ENCODE measurements around the gene ERMAP. TPM values are rescaled to one million over a fixed set of nuclear protein-coding genes. Genes with fewer than 3 reads are reported as not detected.

Gene ERMAP
- total RNA-seq, 4 donors from 2014 or later, result 23.7 to 36.5 (median 28.9) TPM

GRCh38 chr1:42773420-42773819, 43.5 kb upstream of the ERMAP start:
- no peaks in the 10 kb centered on the region for H3K27me3 ChIP-seq
- intact Hi-C loops (cut with DNase I), result no loop called here

GRCh38 chr1:42774928-42775526, 41.9 kb upstream of the ERMAP start:
- Histone ChIP-seq H3K9me3 (no peaks in the 10 kb centered on the region), H3K4me1 (no peaks in the 10 kb centered on the region), H3K36me3 (peaks cover 12 to 30% of the 10 kb centered on the region in 2 donors), H3K4me3 (replicated peaks in 1 of 3) (no peak overlapping the region), H3K27me3 (no peaks in the 10 kb centered on the region), H3K27ac (no peak overlapping the region)
- intact Hi-C loops (cut with DNase I), result no loop called here
- no peak for DNase-seq
- TF ChIP-seq CTCF (IDR thresholded peaks at IDR 0.05) (no peak), POLR2A (IDR thresholded peaks at IDR 0.05) (no peak)
- 83 to 89% methylated on average over 2 to 5 of the region's 5 CpGs for WGBS, 2 donors

More at GRCh38 chr1:42773420-42773819, 43.5 kb upstream of the ERMAP start:
- WGBS, 2 donors, result 48 to 98% methylated on average over 2 of the region's 2 CpGs
- Histone ChIP-seq H3K27ac (no peak overlapping the region), H3K4me1 (peaks cover 0 to 5% of the 10 kb centered on the region in 2 donors), H3K9me3 (no peaks in the 10 kb centered on the region), H3K36me3 (peaks cover 12 to 30% of the 10 kb centered on the region in 2 donors), H3K4me3 (replicated peaks in 1 of 3) (no peak overlapping the region)
- TF ChIP-seq POLR2A (IDR thresholded peaks at IDR 0.05), result no peak
- DNase-seq, result no peak

GRCh38 chr1:42776502-42776901, 40.4 kb upstream of the ERMAP start:
- no peaks in the 10 kb centered on the region for H3K9me3 ChIP-seq
- no peak overlapping the region for H3K27ac ChIP-seq
- intact Hi-C loops (cut with DNase I), result no loop called here
- WGBS, 2 donors, result 99 to 100% methylated on average over 6 of the region's 6 CpGs
- H3K36me3 ChIP-seq, result peaks cover 12 to 35% of the 10 kb centered on the region in 2 donors
- H3K27me3 ChIP-seq, result no peaks in the 10 kb centered on the region
- TF ChIP-seq POLR2A (IDR thresholded peaks at IDR 0.05) (no peak), CTCF (IDR thresholded peaks at IDR 0.05) (no peak)
- no peaks in the 10 kb centered on the region for H3K4me1 ChIP-seq
- DNase-seq, result no peak
- H3K4me3 ChIP-seq (replicated peaks in 1 of 3), result no peak overlapping the region

GRCh38 chr1:42777852-42778251, 39.1 kb upstream of the ERMAP start:
- DNase-seq, result peak in 1 of 2 donors; percentile 17
- no peaks in the 10 kb centered on the region for H3K4me1 ChIP-seq
- no peaks in the 10 kb centered on the region for H3K27me3 ChIP-seq
- H3K9me3 ChIP-seq, result no peaks in the 10 kb centered on the region
- H3K4me3 ChIP-seq (replicated peaks in 1 of 3), result no peak overlapping the region
- no peak overlapping the region for H3K27ac ChIP-seq
- H3K36me3 ChIP-seq, result peaks cover 12 to 35% of the 10 kb centered on the region in 2 donors
- TF ChIP-seq CTCF (IDR thresholded peaks at IDR 0.05) (peak in 5 of 6 experiments; percentile 17 to 44 (median 39)), POLR2A (IDR thresholded peaks at IDR 0.05) (no peak)
- intact Hi-C loops (cut with DNase I), result no loop called here

GRCh38 chr1:42779725-42780124, 37.2 kb upstream of the ERMAP start:
- 89 to 91% methylated on average over 2 of the region's 2 CpGs for WGBS, 2 donors
- H3K27ac ChIP-seq, result no peak overlapping the region
- no peak for TF ChIP-seq CTCF (IDR thresholded peaks at IDR 0.05)
- no peak for TF ChIP-seq POLR2A (IDR thresholded peaks at IDR 0.05)
- intact Hi-C loops (cut with DNase I), result no loop called here
- no peaks in the 10 kb centered on the region for H3K9me3 ChIP-seq
- H3K36me3 ChIP-seq, result peaks cover 12 to 31% of the 10 kb centered on the region in 2 donors
- H3K4me1 ChIP-seq, result peaks cover under 1 to 2% of the 10 kb centered on the region in 2 donors
- H3K27me3 ChIP-seq, result no peaks in the 10 kb centered on the region
- H3K4me3 ChIP-seq (replicated peaks in 1 of 3), result no peak overlapping the region
- no peak for DNase-seq

All from thyroid gland (tissue), 4 donors.